Fibroblast of lung (primary cell): Measurements from ENCODE around the gene IL6R. TPM values are rescaled to one million over a fixed set of nuclear protein-coding genes. Genes with fewer than 3 reads are reported as not detected.

Experiments
- DNase-seq, 2 donors: peaks; one replicate each; pipeline versions ENCODE4 v3.0.0 to v3.0.0-alpha.2; 2010; ENCODE audit warnings: low read depth in 2 of 2
- H2AFZ ChIP-seq: 2 replicates; pipeline ENCODE4 v1.5.1; 2012; ENCODE audit warnings: low read length, control low read depth, inconsistent platforms
- H3K27ac ChIP-seq: 2 replicates; pipeline ENCODE4 v1.5.1; 2011; ENCODE audit warnings: low read length, control low read depth; ENCODE audit not compliant: insufficient read depth
- H3K27me3 ChIP-seq: 2 replicates; pipeline ENCODE4 v1.5.1; 2011; ENCODE audit warnings: mild to moderate bottlenecking, low read length; ENCODE audit not compliant: control insufficient read depth, insufficient read depth
- H3K36me3 ChIP-seq: 2 replicates; pipeline ENCODE4 v1.5.1; 2011; ENCODE audit warnings: low read length; ENCODE audit not compliant: control insufficient read depth, insufficient read depth
- H3K4me1 ChIP-seq: 2 replicates; pipeline ENCODE4 v1.5.1; 2011; ENCODE audit warnings: low read length; ENCODE audit not compliant: control insufficient read depth, insufficient read depth; ENCODE audit errors: extremely low read depth
- H3K4me2 ChIP-seq: 2 replicates; pipeline ENCODE4 v1.5.1; 2011; ENCODE audit warnings: low read length, control low read depth; ENCODE audit not compliant: insufficient read depth; ENCODE audit errors: extremely low read depth
- H3K4me3 ChIP-seq, 4 experiments: fragments of 200-600 bp in 1 of 4; sonication (generic) in 1 of 4; replicated peaks in 1 of 4; 2 replicates each; pipeline ENCODE4 v1.5.1; 2011 to 2016; ENCODE audit warnings: low read length in 4 of 4, low read depth in 3 of 4, mild to moderate bottlenecking in 3 of 4, control low read depth in 2 of 4, inconsistent platforms in 1 of 4, mixed read lengths in 1 of 4; ENCODE audit not compliant: insufficient read depth in 1 of 4; ENCODE audit errors: control extremely low read depth in 1 of 4
- H3K79me2 ChIP-seq: 2 replicates; pipeline ENCODE4 v1.5.1; 2012; ENCODE audit warnings: mild to moderate bottlenecking, low read length, inconsistent platforms; ENCODE audit not compliant: control insufficient read depth, insufficient read depth
- H3K9ac ChIP-seq: 2 replicates; pipeline ENCODE4 v1.5.1; 2011; ENCODE audit warnings: mild to moderate bottlenecking, low read length, control low read depth; ENCODE audit not compliant: insufficient read depth
- H3K9me3 ChIP-seq: 2 replicates; pipeline ENCODE4 v1.5.1; 2012; ENCODE audit warnings: low read depth, low read length; ENCODE audit not compliant: control insufficient read depth, insufficient read depth
- H4K20me1 ChIP-seq: 2 replicates; pipeline ENCODE4 v1.5.1; 2011; ENCODE audit warnings: low read length; ENCODE audit not compliant: control insufficient read depth, insufficient read depth; ENCODE audit errors: extremely low read depth
- CTCF ChIP-seq, 2 donors: IDR thresholded peaks in 1 of 2; conservative IDR thresholded peaks in 1 of 2; 1 replicate in 1 of 2; 2 replicates in 1 of 2; pipeline ENCODE4 v1.5.1; 2011 to 2012; ENCODE audit warnings: low read length in 2 of 2, control low read depth in 1 of 2, inconsistent platforms in 1 of 2, low read depth in 1 of 2, mild to moderate bottlenecking in 1 of 2
- EZH2 ChIP-seq: IDR thresholded peaks from 2 replicates; pipeline ENCODE4 v1.5.1; 2012; ENCODE audit warnings: low read length, control low read depth, mild to moderate bottlenecking; ENCODE audit errors: missing control alignments
- polyA plus RNA-seq, 2 donors: library from polyadenylated mRNA; depleted of rRNA in 1 of 2; stranded (reverse) in 1 of 2; unstranded in 1 of 2; fragments of >200 nt; gene quantifications; 2 replicates each; pipeline ENCODE4 v1.2.1, GENCODE V29; 2011 to 2012; ENCODE audit warnings: missing spikeins in 1 of 2
- total RNA-seq: library from RNA; depleted of rRNA; stranded (reverse); fragments of >200 nt; gene quantifications from 2 replicates; pipeline ENCODE4 v1.2.1, GENCODE V29; 2014

Gene IL6R
- total and polyA plus RNA-seq, 2 donors (not counting 1 experiment from before 2014, with no cell fraction given), result 21.0 to 22.7 TPM

DNA sequence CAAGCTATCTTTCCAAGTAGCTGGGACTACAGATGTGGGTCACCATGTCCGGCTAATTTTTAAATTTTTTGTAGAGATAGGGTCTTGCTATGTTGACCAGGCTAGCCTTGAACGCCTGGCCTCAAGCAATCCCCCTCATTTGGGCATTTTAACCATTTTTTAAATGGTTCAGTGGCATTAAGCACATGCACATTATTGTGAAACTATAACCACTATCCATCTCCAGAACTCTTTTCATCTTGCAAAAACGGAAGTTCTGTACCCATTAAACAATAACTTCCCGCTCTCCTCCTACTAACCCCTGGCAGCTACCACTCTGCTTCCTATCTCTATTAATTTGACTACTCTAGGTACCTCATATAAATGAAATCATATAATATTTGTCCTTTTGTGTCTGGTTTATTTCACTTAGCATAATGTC lies 4.8 kb upstream of the IL6R start:
- Histone ChIP-seq H3K36me3 (no peaks in the 10 kb centered on the region), H3K9ac (no peak overlapping the region), H4K20me1 (no peaks in the 10 kb centered on the region), H3K27me3 (peaks cover 11% of the 10 kb centered on the region), H2AFZ (no peak overlapping the region), H3K4me3 (no peak overlapping the region), H3K9me3 (no peaks in the 10 kb centered on the region), H3K27ac (no peak overlapping the region), H3K4me2 (no peak overlapping the region), H3K4me1 (no peaks in the 10 kb centered on the region), H3K79me2 (no peaks in the 10 kb centered on the region)
- TF ChIP-seq CTCF (conservative IDR thresholded peaks at IDR 0.05 in 1 of 2, IDR thresholded peaks at IDR 0.05 in 1 of 2; ENCODE audit: low read depth in 1 of 2, low read length in 2 of 2) (no peak), EZH2 (no peak)
- DNase-seq, result no peak

DNA sequence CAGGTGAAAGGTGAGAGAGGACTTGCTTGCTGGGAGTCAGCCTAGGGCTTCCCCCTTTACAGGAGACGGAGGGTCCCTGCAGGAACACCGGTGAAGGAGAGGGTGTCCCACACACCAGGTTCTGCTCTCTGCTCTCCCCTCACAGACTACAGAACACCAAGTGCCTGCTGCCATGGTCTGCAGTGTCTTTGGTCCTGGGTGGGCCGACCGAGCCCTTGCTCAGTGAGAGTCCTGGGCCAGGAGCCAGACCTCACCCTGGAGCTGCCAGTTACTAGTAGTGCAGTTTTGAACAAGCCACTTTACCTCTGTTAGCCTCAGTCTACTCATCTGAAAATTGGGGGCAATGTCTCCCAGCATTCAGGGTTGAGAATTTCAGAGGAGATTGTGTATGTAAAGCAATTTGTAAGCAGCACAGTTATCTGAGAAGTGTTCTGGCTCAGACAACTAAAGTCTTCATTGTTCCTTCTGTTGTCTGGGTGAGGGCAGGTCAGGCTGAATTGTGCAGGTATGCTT lies 2.7 kb upstream of the IL6R start:
- no peak for DNase-seq
- H4K20me1 ChIP-seq, result no peaks in the 10 kb centered on the region
- H2AFZ ChIP-seq, result no peak overlapping the region
- H3K9me3 ChIP-seq, result no peaks in the 10 kb centered on the region
- H3K27me3 ChIP-seq, result peaks cover 5% of the 10 kb centered on the region
- peaks cover 10% of the 10 kb centered on the region for H3K79me2 ChIP-seq
- no peak overlapping the region for H3K27ac ChIP-seq
- H3K4me3 ChIP-seq, result no peak overlapping the region
- no peak for TF ChIP-seq EZH2
- TF ChIP-seq CTCF (conservative IDR thresholded peaks at IDR 0.05 in 1 of 2, IDR thresholded peaks at IDR 0.05 in 1 of 2; ENCODE audit: low read depth in 1 of 2, low read length in 2 of 2), result no peak
- no peaks in the 10 kb centered on the region for H3K36me3 ChIP-seq
- H3K9ac ChIP-seq, result no peak overlapping the region
- peaks cover 6% of the 10 kb centered on the region for H3K4me1 ChIP-seq
- H3K4me2 ChIP-seq, result no peak overlapping the region

DNA sequence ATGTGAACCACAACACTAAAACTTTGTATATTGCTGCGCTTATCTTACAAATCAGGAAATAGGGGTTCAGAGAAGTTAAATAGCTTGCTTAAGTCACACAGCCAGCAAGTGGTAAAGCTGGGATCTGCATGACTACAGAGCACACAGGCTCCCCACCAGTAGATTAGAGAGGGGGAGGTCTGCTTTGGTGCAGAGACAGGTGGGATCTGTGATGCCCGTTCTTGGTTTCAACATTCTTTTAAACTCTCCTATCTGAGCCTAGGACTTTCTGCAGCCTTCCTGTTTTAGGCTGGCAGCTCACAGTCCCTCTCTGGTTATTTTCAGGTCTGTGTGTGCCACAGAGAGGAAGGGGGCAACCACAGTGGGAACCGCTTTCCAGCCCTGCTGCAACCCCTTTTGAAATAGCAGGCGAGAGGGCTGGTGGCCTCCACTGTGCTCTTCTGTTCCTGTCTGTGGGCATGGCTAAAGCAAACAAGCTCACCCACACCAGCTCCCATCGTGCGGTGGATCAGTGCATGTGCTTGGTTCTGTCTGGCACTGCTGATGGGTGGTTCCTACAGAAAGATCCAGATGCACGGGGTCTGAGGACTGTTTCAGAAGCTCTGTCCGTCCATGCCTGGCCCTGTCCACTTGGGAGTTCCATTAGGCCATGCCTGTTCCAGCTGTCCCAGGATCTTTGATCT lies 1.7 kb upstream of the IL6R start:
- no peak for TF ChIP-seq EZH2
- no peak for TF ChIP-seq CTCF (conservative IDR thresholded peaks at IDR 0.05 in 1 of 2, IDR thresholded peaks at IDR 0.05 in 1 of 2; ENCODE audit: low read depth in 1 of 2, low read length in 2 of 2)
- no peak overlapping the region for H3K9ac ChIP-seq
- no peak overlapping the region for H2AFZ ChIP-seq
- no peak overlapping the region for H3K4me2 ChIP-seq
- peaks cover 13% of the 10 kb centered on the region for H3K4me1 ChIP-seq
- no peak overlapping the region for H3K27ac ChIP-seq
- peaks cover 5% of the 10 kb centered on the region for H3K27me3 ChIP-seq
- no peak for DNase-seq
- no peaks in the 10 kb centered on the region for H3K36me3 ChIP-seq
- H4K20me1 ChIP-seq, result no peaks in the 10 kb centered on the region
- no peaks in the 10 kb centered on the region for H3K9me3 ChIP-seq
- H3K4me3 ChIP-seq, result no peak overlapping the region
- H3K79me2 ChIP-seq, result peaks cover 13% of the 10 kb centered on the region
